GM12878 (cell line): Measurements from ENCODE around the gene LRRC14B. TPM values are rescaled to one million over a fixed set of nuclear protein-coding genes. Genes with fewer than 3 reads are reported as not detected.
"Not testable (repeated sequence)": the region's sequence is repeated elsewhere in the genome, so short reads cannot be mapped to it uniquely, and the experiment has no call there.

Source experiments
- ATAC-seq: fragments of 200-7000 bp; cut with Tn5 transposase; 3 replicates; pipeline ENCODE4 v1.9.1; 2020; ENCODE audit warnings: mild to moderate bottlenecking, moderate library complexity
- BruUV-seq: library from RNA; stranded (reverse); fragments of 400-500 nt; replicated peaks from 2 replicates; lab custom pipeline; 2021; lab: Mats Ljungman, UMichigan
- CTCF ChIA-PET: fragments of 300-600 bp; sonication (Branson Sonifier 250); formaldehyde crosslinking; extraction: SDS; loops from one replicate; lab custom pipeline; 2021; ENCODE audit warnings: inconsistent platforms; lab: Yijun Ruan, JAX
- POLR2A ChIA-PET: fragments of 350-600 bp; formaldehyde crosslinking; extraction: SDS; loops from one replicate; lab custom pipeline; 2021; ENCODE audit warnings: inconsistent platforms; lab: Charles Lee
- RAD21 ChIA-PET: fragments of 300-600 bp; sonication (Branson Sonifier 250); formaldehyde crosslinking; loops from one replicate; lab custom pipeline; 2023; ENCODE audit warnings: antibody characterized with exemption; ENCODE audit not compliant: unreplicated experiment; lab: Charles Lee
- SMC1A ChIA-PET: fragments of 300-600 bp; sonication (Branson Sonifier 250); formaldehyde crosslinking; loops from one replicate; lab custom pipeline; 2023; ENCODE audit not compliant: unreplicated experiment, uncharacterized antibody; lab: Charles Lee
- DNase-seq: peaks from one replicate; pipeline ENCODE4 v3.0.0-alpha.2; 2011; ENCODE audit warnings: low read depth, low spot score
- FAIRE-seq: peaks from 3 replicates; lab custom pipeline; 2011; peaks lifted over from hg19 to GRCh38; lab: Jason Lieb, UNC
- H2AFZ ChIP-seq: 2 replicates; pipeline ENCODE4 v1.6.0; 2011; ENCODE audit warnings: low read depth, low read length, control low read depth; ENCODE audit not compliant: control insufficient read depth
- H3K27ac ChIP-seq: 2 replicates; pipeline ENCODE4 v1.5.1; 2011; ENCODE audit warnings: control low read depth; ENCODE audit not compliant: control insufficient read depth, insufficient read depth
- H3K27me3 ChIP-seq, 2 experiments: replicated peaks in 1 of 2; 2 replicates each; pipeline versions ENCODE4 v1.6.0 to v1.6.1; 2011; ENCODE audit warnings: low read length in 1 of 2; ENCODE audit not compliant: control insufficient read depth in 2 of 2, insufficient read depth in 2 of 2
- H3K36me3 ChIP-seq, 2 experiments: 2 replicates each; pipeline ENCODE4 v1.5.1; 2011; ENCODE audit warnings: low read length in 1 of 2; ENCODE audit not compliant: control insufficient read depth in 2 of 2, insufficient read depth in 2 of 2
- H3K4me1 ChIP-seq: 2 replicates; pipeline ENCODE4 v1.6.1; 2011; ENCODE audit warnings: mild to moderate bottlenecking, low read length, moderate library complexity, mixed read lengths; ENCODE audit not compliant: control insufficient read depth, insufficient read depth
- H3K4me2 ChIP-seq: 2 replicates; pipeline ENCODE4 v1.6.0; 2011; ENCODE audit warnings: control low read depth; ENCODE audit not compliant: control insufficient read depth, insufficient read depth
- H3K4me3 ChIP-seq: fragments of 200-600 bp; sonication (generic); 2 replicates; pipeline ENCODE4 v1.5.1; 2016
- H3K79me2 ChIP-seq: 2 replicates; pipeline ENCODE4 v1.6.0; 2011; ENCODE audit warnings: low read length; ENCODE audit not compliant: control insufficient read depth, insufficient read depth
- H3K9ac ChIP-seq: 2 replicates; pipeline ENCODE4 v1.8.0; 2011; ENCODE audit warnings: low read length, control low read depth, mixed read lengths; ENCODE audit not compliant: control insufficient read depth, insufficient read depth
- H3K9me3 ChIP-seq: replicated peaks from 3 replicates; pipeline ENCODE4 v1.5.1; 2011; ENCODE audit warnings: mild to moderate bottlenecking, low read length; ENCODE audit not compliant: control insufficient read depth, insufficient read depth
- H4K20me1 ChIP-seq: 2 replicates; pipeline ENCODE4 v1.6.0; 2011; ENCODE audit not compliant: control insufficient read depth, insufficient read depth
- DPF2 ChIP-seq: fragments of 450-650 bp; IDR thresholded peaks from 2 replicates; pipeline ENCODE4 v1.6.1; 2017; ENCODE audit warnings: mild to moderate bottlenecking
- GABPA ChIP-seq: IDR thresholded peaks from 2 replicates; pipeline ENCODE4 v1.6.1; 2014; ENCODE audit warnings: antibody characterized with exemption, low read depth, mild to moderate bottlenecking, inconsistent platforms
- IKZF1 ChIP-seq: fragments of 450-650 bp; conservative IDR thresholded peaks from 2 replicates; pipeline ENCODE4 v1.6.1; 2017; ENCODE audit warnings: antibody characterized with exemption, mild to moderate bottlenecking
- IKZF2 ChIP-seq, 2 experiments: fragments of 450-650 bp; IDR thresholded peaks; 2 replicates each; pipeline ENCODE4 v1.6.1; 2017; ENCODE audit warnings: mild to moderate bottlenecking in 2 of 2, moderate library complexity in 2 of 2
- MEF2A ChIP-seq: IDR thresholded peaks from 2 replicates; pipeline ENCODE4 v1.6.1; 2011; ENCODE audit warnings: low read depth, mild to moderate bottlenecking, low read length, moderate library complexity; ENCODE audit not compliant: insufficient read depth
- NFXL1 ChIP-seq: fragments of 450-650 bp; IDR thresholded peaks from 2 replicates; pipeline ENCODE4 v1.6.1; 2017; ENCODE audit warnings: antibody characterized with exemption, mild to moderate bottlenecking, borderline replicate concordance
- SPI1 ChIP-seq: IDR thresholded peaks from 2 replicates; pipeline ENCODE4 v1.6.1; 2011; ENCODE audit warnings: low read depth, mild to moderate bottlenecking, low read length, moderate library complexity, borderline replicate concordance; ENCODE audit not compliant: insufficient read depth
- WGBS: methylation state at CpG from one replicate; pipeline ENCODE4 v1.1.6; 2016; ENCODE audit warnings: low lambda C conversion rate; ENCODE audit not compliant: insufficient replicate concordance, insufficient coverage; ENCODE audit errors: missing lambda C conversion rate; 5-methylcytosine and 5-hydroxymethylcytosine counted together
- in situ Hi-C: fragments of 300-500 bp; cut with MboI; formaldehyde crosslinking; loops from 9 replicates; pipeline ENCODE4 v1.14.3; 2018; ENCODE audit warnings: mixed read lengths
- intact Hi-C: fragments of 100-400 bp; cut with micrococcal nuclease; formaldehyde crosslinking; loops from one replicate; pipeline ENCODE4 v1.14.2; 2022; ENCODE audit not compliant: unreplicated experiment
- polyA plus RNA-seq, 11 experiments: library from polyadenylated mRNA; depleted of rRNA in 4 of 11; unstranded in 6 of 11; stranded (reverse) in 5 of 11; fragments of >200 nt; fragmentation: Nextera tagmentation in 4 of 11; fragmentation: Illumina TruSeq in 1 of 11; extraction: Ambion mirVana in 4 of 11; extraction: Trizol in 1 of 11; gene quantifications; 1 replicate in 1 of 11; 2 replicates in 10 of 11; pipeline versions ENCODE4 v1.2.1 to v1.2.3, GENCODE V29; 2011 to 2016; ENCODE audit warnings: inconsistent platforms in 2 of 11, missing spikeins in 2 of 11, low read depth in 1 of 11
- total RNA-seq, 4 experiments: library from RNA; depleted of rRNA in 3 of 4; stranded (reverse); fragments of >200 nt in 3 of 4; fragmentation: Illumina TruSeq in 1 of 4; extraction: Trizol in 1 of 4; gene quantifications; 2 replicates each; pipeline versions ENCODE4 v1.2.1 to v1.2.3, GENCODE V29; 2013 to 2021

The LRRC14B gene
- total and polyA plus RNA-seq, 10 of the 15 experiments (the other 5 are each of a cell fraction or from before 2014, with no cell fraction given): 0.06 to 0.31 (median 0.13) TPM; not detected in 5

GRCh38 chr5:222951-223715 lies 31.8 kb downstream of the LRRC14B start:
- H3K9me3 ChIP-seq, H2AFZ ChIP-seq, DNase-seq, H4K20me1 ChIP-seq, POLR2A ChIA-PET: not testable (repeated sequence)
- peak overlapping the region; percentile 33; the same call in 1 of the 2 replicates for H3K9ac ChIP-seq
- peak overlapping the region; percentile 9; the same call in 1 of the 2 replicates for H3K27ac ChIP-seq
- WGBS: 28% methylated on average over 6 of the region's 6 CpGs
- ATAC-seq: 0 out of 3 replicates have a peak, but pooled peaks have one; percentile 2
- TF ChIP-seq IKZF2 (IDR thresholded peaks at IDR 0.05) (peak; percentile 47 to 51; a peak in 2 of 4 replicates), IKZF1 (peak; percentile 40; the same call in 1 of the 2 replicates), SPI1 (peak; percentile 85), DPF2 (0 out of 2 replicates have a peak, but pooled peaks have one; percentile 32)
- TF ChIP-seq, all 136 proteins: peak for 4; not testable (repeated sequence) for 132
- peaks cover 50% of the 10 kb centered on the region for H3K79me2 ChIP-seq
- RAD21 ChIA-PET, H3K27me3 ChIP-seq, H3K4me1 ChIP-seq, intact Hi-C loops, FAIRE-seq, BruUV-seq, in situ Hi-C loops, SMC1A ChIA-PET: not testable (repeated sequence)
- H3K4me2 ChIP-seq: peak overlapping the region; percentile 31
- peaks cover 13 to 17% of the 10 kb centered on the region in 2 experiments for H3K36me3 ChIP-seq
- peak overlapping the region; percentile 30; the same call in 1 of the 2 replicates for H3K4me3 ChIP-seq
- CTCF ChIA-PET: interaction anchor here (0.6 to 1.3 kb wide), 2 partner anchors 35 to 239 kb away, joined by 3 to 4 read pairs; no protein-coding TSS in a partner anchor

DNA sequence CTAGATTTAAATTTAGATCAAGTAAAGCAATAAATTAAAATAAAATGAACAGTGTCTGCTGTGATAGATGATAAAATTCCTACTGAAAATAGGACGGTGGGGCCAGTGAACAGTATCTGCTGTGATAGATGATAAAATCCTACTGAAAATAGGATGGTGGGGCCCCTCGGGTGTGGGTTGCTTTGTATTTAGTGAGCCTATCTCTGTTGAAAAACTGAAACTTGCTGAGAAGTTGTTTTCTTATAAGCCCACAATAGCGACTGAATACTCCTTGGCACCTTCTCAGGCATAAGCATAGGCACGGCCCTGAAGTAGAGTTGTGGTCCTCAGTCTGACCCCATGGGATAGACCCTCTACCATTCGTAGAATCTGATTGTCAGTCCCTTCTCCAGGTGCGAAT lies 32.5 kb downstream of the LRRC14B start:
- WGBS: 88% methylated on average over 6 of the region's 6 CpGs
- no peak for DNase-seq
- Histone ChIP-seq H3K4me3 (no peak overlapping the region), H4K20me1 (no peaks in the 10 kb centered on the region), H3K4me1 (peaks cover 9% of the 10 kb centered on the region), H3K4me2 (no peak overlapping the region), H3K79me2 (peaks cover 43% of the 10 kb centered on the region)
- no TSS peak for BruUV-seq
- SMC1A ChIA-PET: no interaction called here
- no peak for ATAC-seq
- RAD21 ChIA-PET: no interaction called here
- TF ChIP-seq MEF2A: no peak
- no peak for TF ChIP-seq NFXL1
- no peak for TF ChIP-seq GABPA
- TF ChIP-seq, all 136 proteins: peak for 0
- H3K27me3 ChIP-seq: no peaks in the 10 kb centered on the region
- H3K9ac ChIP-seq: no peak overlapping the region
- FAIRE-seq: no peak
- H3K27ac ChIP-seq: no peak overlapping the region
- POLR2A ChIA-PET: no interaction called here
- no peaks in the 10 kb centered on the region for H3K9me3 ChIP-seq
- H3K36me3 ChIP-seq: peaks cover 15 to 17% of the 10 kb centered on the region in 2 experiments
- in situ Hi-C loops: no loop called here
- intact Hi-C loops: no loop called here
- H2AFZ ChIP-seq: no peak overlapping the region
- CTCF ChIA-PET: no interaction called here
